ENCODE results near the gene OR52B6.

DNA sequence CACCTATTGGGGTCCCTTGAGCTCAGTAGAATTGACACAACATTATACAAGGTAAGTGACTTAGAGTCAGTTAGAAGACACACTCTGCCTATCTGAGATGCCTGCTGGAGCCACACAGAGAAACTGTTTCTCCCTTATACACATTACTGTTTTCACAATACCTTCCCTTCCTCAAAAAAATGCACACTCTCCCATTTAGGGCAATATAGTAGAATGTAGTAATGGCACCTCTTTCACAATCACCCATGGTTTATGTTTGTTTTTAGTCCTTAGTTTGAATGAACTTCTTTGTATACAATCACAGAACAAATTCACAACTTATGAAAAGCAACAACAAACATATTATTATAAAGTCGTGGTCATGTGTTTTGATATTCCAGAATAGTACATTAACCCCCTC lies 46.6 kb upstream of the OR52B6 start:
- TF ChIP-seq, protein P1, sequence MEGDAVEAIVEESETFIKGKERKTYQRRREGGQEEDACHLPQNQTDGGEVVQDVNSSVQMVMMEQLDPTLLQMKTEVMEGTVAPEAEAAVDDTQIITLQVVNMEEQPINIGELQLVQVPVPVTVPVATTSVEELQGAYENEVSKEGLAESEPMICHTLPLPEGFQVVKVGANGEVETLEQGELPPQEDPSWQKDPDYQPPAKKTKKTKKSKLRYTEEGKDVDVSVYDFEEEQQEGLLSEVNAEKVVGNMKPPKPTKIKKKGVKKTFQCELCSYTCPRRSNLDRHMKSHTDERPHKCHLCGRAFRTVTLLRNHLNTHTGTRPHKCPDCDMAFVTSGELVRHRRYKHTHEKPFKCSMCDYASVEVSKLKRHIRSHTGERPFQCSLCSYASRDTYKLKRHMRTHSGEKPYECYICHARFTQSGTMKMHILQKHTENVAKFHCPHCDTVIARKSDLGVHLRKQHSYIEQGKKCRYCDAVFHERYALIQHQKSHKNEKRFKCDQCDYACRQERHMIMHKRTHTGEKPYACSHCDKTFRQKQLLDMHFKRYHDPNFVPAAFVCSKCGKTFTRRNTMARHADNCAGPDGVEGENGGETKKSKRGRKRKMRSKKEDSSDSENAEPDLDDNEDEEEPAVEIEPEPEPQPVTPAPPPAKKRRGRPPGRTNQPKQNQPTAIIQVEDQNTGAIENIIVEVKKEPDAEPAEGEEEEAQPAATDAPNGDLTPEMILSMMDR (conservative IDR thresholded peaks at IDR 0.05; ENCODE audit: low read length), result no peak
- TF ChIP-seq EZH2phosphoT487 (IDR thresholded peaks at IDR 0.05; ENCODE audit: borderline replicate concordance, low read depth, low read length), result no peak
